IPS DF 4.7 (cell line): Measurements from ENCODE around the gene TMPRSS12.
"Not testable (repeated sequence)": the region's sequence is repeated elsewhere in the genome, so short reads cannot be mapped to it uniquely, and the experiment has no call there.

Experiments used
- DNase-seq: peaks from one replicate; pipeline ENCODE4 v3.0.0-alpha.2; 2013; ENCODE audit warnings: low spot score; ENCODE audit errors: extremely low read depth

Gene TMPRSS12

GRCh38 chr12:50926415-50926814 lies 83.7 kb downstream of the TMPRSS12 start:
- no peak for DNase-seq

GRCh38 chr12:50926932-50927331 lies 84.2 kb downstream of the TMPRSS12 start:
- not testable (repeated sequence) for DNase-seq

- DNase-seq, result no peak
Observed at GRCh38 chr12:50927356-50927755, 84.6 kb downstream of the TMPRSS12 start.

- no peak for DNase-seq
Observed at GRCh38 chr12:50927766-50928224, 85.1 kb downstream of the TMPRSS12 start.

GRCh38 chr12:50928392-50928791 lies 85.7 kb downstream of the TMPRSS12 start:
- DNase-seq, result no peak

- no peak for DNase-seq
Observed at GRCh38 chr12:50929831-50930230, 87.1 kb downstream of the TMPRSS12 start.

- not testable (repeated sequence) for DNase-seq
Observed at GRCh38 chr12:50930477-50930876, 87.8 kb downstream of the TMPRSS12 start.

- no peak for DNase-seq
Observed at GRCh38 chr12:50932787-50933280, 90.1 kb downstream of the TMPRSS12 start.

- no peak for DNase-seq
Observed at GRCh38 chr12:50933459-50934124, 90.9 kb downstream of the TMPRSS12 start.

GRCh38 chr12:50934371-50934851 lies 91.7 kb downstream of the TMPRSS12 start:
- DNase-seq, result no peak

- DNase-seq, result no peak
Observed at GRCh38 chr12:50934981-50935807, 92.5 kb downstream of the TMPRSS12 start.

GRCh38 chr12:50936821-50937530 lies 94.2 kb downstream of the TMPRSS12 start:
- no peak for DNase-seq
